Epithelial cell of esophagus (primary cell): ENCODE results near the gene CTNNA2.

ENCODE experiments used
- DNase-seq: peaks from one replicate; pipeline ENCODE4 v3.0.0; 2010; ENCODE audit warnings: low read depth
- H3K4me3 ChIP-seq: 2 replicates; pipeline ENCODE4 v1.5.1; 2011; ENCODE audit warnings: mild to moderate bottlenecking, low read length, control low read depth
- TF ChIP-seq, protein P1 (sequence below): IDR thresholded peaks from 2 replicates; pipeline ENCODE4 v1.5.1; 2011; ENCODE audit warnings: low read depth, mild to moderate bottlenecking, low read length, control low read depth, inconsistent platforms; ENCODE audit not compliant: insufficient read depth; ENCODE audit errors: missing control alignments

CTNNA2 gene

GRCh38 chr2:80242355-80242910 is 729.6 kb downstream of the CTNNA2 start:
- no peak overlapping the region for H3K4me3 ChIP-seq
- TF ChIP-seq, protein P1, sequence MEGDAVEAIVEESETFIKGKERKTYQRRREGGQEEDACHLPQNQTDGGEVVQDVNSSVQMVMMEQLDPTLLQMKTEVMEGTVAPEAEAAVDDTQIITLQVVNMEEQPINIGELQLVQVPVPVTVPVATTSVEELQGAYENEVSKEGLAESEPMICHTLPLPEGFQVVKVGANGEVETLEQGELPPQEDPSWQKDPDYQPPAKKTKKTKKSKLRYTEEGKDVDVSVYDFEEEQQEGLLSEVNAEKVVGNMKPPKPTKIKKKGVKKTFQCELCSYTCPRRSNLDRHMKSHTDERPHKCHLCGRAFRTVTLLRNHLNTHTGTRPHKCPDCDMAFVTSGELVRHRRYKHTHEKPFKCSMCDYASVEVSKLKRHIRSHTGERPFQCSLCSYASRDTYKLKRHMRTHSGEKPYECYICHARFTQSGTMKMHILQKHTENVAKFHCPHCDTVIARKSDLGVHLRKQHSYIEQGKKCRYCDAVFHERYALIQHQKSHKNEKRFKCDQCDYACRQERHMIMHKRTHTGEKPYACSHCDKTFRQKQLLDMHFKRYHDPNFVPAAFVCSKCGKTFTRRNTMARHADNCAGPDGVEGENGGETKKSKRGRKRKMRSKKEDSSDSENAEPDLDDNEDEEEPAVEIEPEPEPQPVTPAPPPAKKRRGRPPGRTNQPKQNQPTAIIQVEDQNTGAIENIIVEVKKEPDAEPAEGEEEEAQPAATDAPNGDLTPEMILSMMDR, result no peak
- DNase-seq, result no peak

DNA sequence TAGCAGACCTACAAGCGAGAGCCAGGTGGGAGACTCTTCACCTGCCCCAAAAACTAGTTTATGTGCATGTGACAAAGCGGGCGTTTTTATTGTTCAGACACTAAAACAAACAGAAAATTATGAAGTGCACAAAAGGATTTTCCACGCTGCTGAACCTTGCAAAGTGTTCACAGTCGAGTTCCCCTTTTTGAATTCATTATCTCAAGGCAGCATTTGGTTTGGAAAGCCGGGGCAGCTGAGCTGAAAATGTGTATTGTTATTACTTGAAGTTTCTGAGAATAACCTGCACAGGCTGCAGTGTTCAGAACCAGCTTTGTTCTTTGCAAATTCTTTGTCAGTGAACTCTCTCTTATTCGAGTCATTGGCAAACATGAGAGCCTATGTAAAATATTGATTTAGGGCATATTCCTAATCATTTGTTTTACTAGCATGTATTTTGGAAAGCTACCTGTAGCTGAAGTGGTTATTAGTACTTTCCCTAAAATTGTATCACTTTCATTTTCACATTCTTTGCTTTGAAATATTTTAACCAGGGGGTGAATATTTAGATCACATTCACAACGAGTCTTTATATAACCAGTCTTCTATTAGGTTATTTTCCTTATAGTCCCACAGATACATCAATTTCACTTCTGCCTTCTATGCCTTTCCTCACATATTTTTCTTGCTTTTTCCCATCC is 732.2 kb downstream of the CTNNA2 start:
- DNase-seq, result no peak
- H3K4me3 ChIP-seq, result no peak overlapping the region
- TF ChIP-seq, protein P1, result no peak

DNA sequence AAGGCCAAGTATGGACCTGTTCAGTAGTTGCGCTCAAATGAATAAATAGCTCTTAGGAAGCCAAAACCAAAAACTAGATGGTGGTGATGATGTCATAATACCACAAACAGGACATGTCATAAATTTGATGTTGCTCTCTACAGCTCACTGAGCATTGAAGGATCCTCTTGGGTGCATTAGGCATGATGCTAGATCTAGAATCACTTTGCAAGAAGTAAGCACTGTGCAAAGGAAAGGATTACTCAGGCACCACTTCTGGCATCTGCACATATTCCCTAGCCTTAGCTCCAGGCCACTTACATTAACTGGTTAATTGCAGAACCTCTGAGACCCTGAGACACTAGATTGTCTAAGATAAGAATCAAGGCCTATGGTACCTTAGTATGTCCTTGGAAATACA is 733.7 kb downstream of the CTNNA2 start:
- TF ChIP-seq, protein P1, result no peak
- no peak for DNase-seq

GRCh38 chr2:80247339-80247738 is 734.5 kb downstream of the CTNNA2 start:
- TF ChIP-seq, protein P1, result no peak
- H3K4me3 ChIP-seq, result no peak overlapping the region

More for the DNA sequence above, 733.7 kb downstream of the CTNNA2 start:
- no peak overlapping the region for H3K4me3 ChIP-seq

DNA sequence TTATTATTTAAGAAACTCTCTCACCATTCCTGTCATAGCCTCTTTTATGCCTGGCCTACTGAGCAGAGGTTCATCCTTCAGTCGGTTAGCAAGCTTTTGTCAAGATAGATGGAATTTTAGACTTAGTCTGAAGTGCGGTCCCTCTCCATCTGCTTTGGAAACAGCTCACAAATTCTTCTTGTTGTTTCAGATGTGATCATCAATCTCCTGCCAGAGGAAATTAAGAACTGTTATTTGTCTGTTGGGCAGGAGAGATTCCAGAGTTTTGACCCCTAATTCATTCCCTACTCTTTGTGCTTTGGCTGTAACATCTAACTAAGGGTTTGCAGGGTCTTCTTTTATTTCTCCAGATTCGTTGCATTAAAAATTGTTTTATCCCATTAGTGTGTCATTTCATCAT is 735.3 kb downstream of the CTNNA2 start:
- TF ChIP-seq, protein P1, result no peak
- DNase-seq, result no peak
- no peak overlapping the region for H3K4me3 ChIP-seq

More at GRCh38 chr2:80247339-80247738, 734.5 kb downstream of the CTNNA2 start:
- no peak for DNase-seq

DNA sequence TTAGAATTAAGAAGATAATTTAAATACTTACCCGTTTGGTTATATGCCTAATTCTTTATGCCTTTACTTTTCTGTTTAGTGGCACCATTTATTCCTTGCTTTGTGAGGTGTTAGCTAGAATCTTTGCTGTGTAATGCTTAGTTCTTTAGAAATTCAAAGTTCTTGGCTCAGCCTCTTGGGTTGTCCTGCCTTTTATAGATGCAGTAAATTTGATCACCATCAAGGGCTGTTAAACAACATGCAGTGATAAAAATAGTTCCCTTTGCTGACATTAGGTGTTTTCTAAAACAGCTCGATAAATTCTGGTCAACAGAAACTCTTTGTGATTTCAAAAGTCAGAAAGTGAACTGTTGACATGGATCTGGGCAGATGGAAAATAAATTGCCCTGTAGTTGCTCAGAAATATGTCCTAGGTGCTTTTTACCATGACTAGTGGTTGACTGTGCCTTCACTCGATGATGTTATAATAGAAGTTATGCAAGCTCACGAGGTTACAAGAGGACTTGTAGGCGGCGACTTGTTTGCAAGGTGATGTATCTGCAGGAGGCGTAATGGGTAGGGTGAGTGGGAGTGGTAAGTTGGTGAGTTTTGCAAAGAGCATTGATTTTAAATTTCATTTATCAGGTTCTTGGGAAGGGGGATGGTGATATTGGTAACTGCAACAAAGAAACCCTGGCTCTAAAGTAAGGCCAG is 739.6 kb downstream of the CTNNA2 start:
- peak; percentile 1 for DNase-seq
- H3K4me3 ChIP-seq, result no peak overlapping the region
- TF ChIP-seq, protein P1, result no peak
